ENCODE measurements around the gene KRTAP12-4.
"Not testable (repeated sequence)": the region's sequence is repeated elsewhere in the genome, so short reads cannot be mapped to it uniquely, and the experiment has no call there.

Gene KRTAP12-4

GRCh38 chr21:44697172-44697810 lies 42.8 kb upstream of the KRTAP12-4 start, which contains the start of gene KRTAP10-12:
KRTAP10-12 (plus strand) TSS chr21:44697172; CDS start chr21:44697202, 30 bp downstream.
- H3K9me3 ChIP-seq (ENCODE audit: insufficient read depth, low read depth, low read length), result peaks cover 14% of the 10 kb centered on the region
- H3K27me3 ChIP-seq (ENCODE audit: insufficient read depth, low read length); H3K36me3 ChIP-seq (ENCODE audit: insufficient read depth, low read length); H3K27ac ChIP-seq (ENCODE audit: low read depth, low read length); H3K4me3 ChIP-seq (ENCODE audit: low read length); H3K9ac ChIP-seq (ENCODE audit: low read depth, low read length): not testable (repeated sequence)
- peaks cover 27% of the 10 kb centered on the region for H3K4me1 ChIP-seq (ENCODE audit: insufficient read depth, low read length)
- 59% methylated on average over 20 of the region's 21 CpGs for WGBS

GRCh38 chr21:44696572-44696971 lies 42.1 kb upstream of the KRTAP12-4 start:
- no peak overlapping the region for H3K4me3 ChIP-seq (ENCODE audit: low read length)
- H3K27me3 ChIP-seq (ENCODE audit: insufficient read depth, low read length), result no peaks in the 10 kb centered on the region
- 70% methylated on average over 9 of the region's 10 CpGs for WGBS
- H3K4me1 ChIP-seq (ENCODE audit: insufficient read depth, low read length), result peaks cover 27% of the 10 kb centered on the region
- peaks cover 14% of the 10 kb centered on the region for H3K9me3 ChIP-seq (ENCODE audit: insufficient read depth, low read depth, low read length)
- H3K9ac ChIP-seq (ENCODE audit: low read depth, low read length), result no peak overlapping the region
- no peaks in the 10 kb centered on the region for H3K36me3 ChIP-seq (ENCODE audit: insufficient read depth, low read length)
- no peak overlapping the region for H3K27ac ChIP-seq (ENCODE audit: low read depth, low read length)

- Histone ChIP-seq H3K27me3 (ENCODE audit: insufficient read depth, low read length) (no peaks in the 10 kb centered on the region), H3K4me1 (ENCODE audit: insufficient read depth, low read length) (peaks cover 27% of the 10 kb centered on the region), H3K9me3 (ENCODE audit: insufficient read depth, low read depth, low read length) (peaks cover 14% of the 10 kb centered on the region), H3K36me3 (ENCODE audit: insufficient read depth, low read length) (no peaks in the 10 kb centered on the region), H3K27ac (ENCODE audit: low read depth, low read length) (no peak overlapping the region), H3K4me3 (ENCODE audit: low read length) (no peak overlapping the region), H3K9ac (ENCODE audit: low read depth, low read length) (no peak overlapping the region)
- 86% methylated on average over 8 of the region's 8 CpGs for WGBS
Observed at GRCh38 chr21:44695641-44696040, 41.2 kb upstream of the KRTAP12-4 start.

GRCh38 chr21:44695184-44695583 lies 40.7 kb upstream of the KRTAP12-4 start:
- H3K4me1 ChIP-seq (ENCODE audit: insufficient read depth, low read length), result peaks cover 27% of the 10 kb centered on the region
- WGBS, result 76% methylated on average over 8 of the region's 8 CpGs
- no peaks in the 10 kb centered on the region for H3K27me3 ChIP-seq (ENCODE audit: insufficient read depth, low read length)

GRCh38 chr21:44694776-44695175 lies 40.3 kb upstream of the KRTAP12-4 start:
- Histone ChIP-seq H3K27me3 (ENCODE audit: insufficient read depth, low read length) (no peaks in the 10 kb centered on the region), H3K27ac (ENCODE audit: low read depth, low read length) (no peak overlapping the region), H3K9me3 (ENCODE audit: insufficient read depth, low read depth, low read length) (peaks cover 14% of the 10 kb centered on the region), H3K4me3 (ENCODE audit: low read length) (no peak overlapping the region), H3K9ac (ENCODE audit: low read depth, low read length) (no peak overlapping the region), H3K36me3 (ENCODE audit: insufficient read depth, low read length) (no peaks in the 10 kb centered on the region), H3K4me1 (ENCODE audit: insufficient read depth, low read length) (peaks cover 25% of the 10 kb centered on the region)
- WGBS, result 80% methylated on average over 11 of the region's 11 CpGs

More at GRCh38 chr21:44695184-44695583, 40.7 kb upstream of the KRTAP12-4 start:
- H3K36me3 ChIP-seq (ENCODE audit: insufficient read depth, low read length), result no peaks in the 10 kb centered on the region
- peaks cover 14% of the 10 kb centered on the region for H3K9me3 ChIP-seq (ENCODE audit: insufficient read depth, low read depth, low read length)
- no peak overlapping the region for H3K4me3 ChIP-seq (ENCODE audit: low read length)
- no peak overlapping the region for H3K27ac ChIP-seq (ENCODE audit: low read depth, low read length)
- H3K9ac ChIP-seq (ENCODE audit: low read depth, low read length), result no peak overlapping the region

GRCh38 chr21:44692798-44693512 lies 38.5 kb upstream of the KRTAP12-4 start:
- H3K9ac ChIP-seq (ENCODE audit: low read depth, low read length), result no peak overlapping the region
- no peaks in the 10 kb centered on the region for H3K27me3 ChIP-seq (ENCODE audit: insufficient read depth, low read length)
- H3K4me3 ChIP-seq (ENCODE audit: low read length), result no peak overlapping the region
- H3K9me3 ChIP-seq (ENCODE audit: insufficient read depth, low read depth, low read length), result peaks cover 14% of the 10 kb centered on the region
- no peak overlapping the region for H3K27ac ChIP-seq (ENCODE audit: low read depth, low read length)
- WGBS, result 67% methylated on average over 2 of the region's 2 CpGs
- H3K4me1 ChIP-seq (ENCODE audit: insufficient read depth, low read length), result peaks cover 15% of the 10 kb centered on the region
- no peaks in the 10 kb centered on the region for H3K36me3 ChIP-seq (ENCODE audit: insufficient read depth, low read length)

GRCh38 chr21:44691686-44692085 lies 37.2 kb upstream of the KRTAP12-4 start:
- H3K4me1 ChIP-seq (ENCODE audit: insufficient read depth, low read length), result peaks cover 15% of the 10 kb centered on the region
- H3K27ac ChIP-seq (ENCODE audit: low read depth, low read length), result no peak overlapping the region
- H3K4me3 ChIP-seq (ENCODE audit: low read length), result no peak overlapping the region
- H3K9ac ChIP-seq (ENCODE audit: low read depth, low read length), result no peak overlapping the region
- H3K36me3 ChIP-seq (ENCODE audit: insufficient read depth, low read length), result no peaks in the 10 kb centered on the region
- H3K27me3 ChIP-seq (ENCODE audit: insufficient read depth, low read length), result no peaks in the 10 kb centered on the region
- peaks cover 14% of the 10 kb centered on the region for H3K9me3 ChIP-seq (ENCODE audit: insufficient read depth, low read depth, low read length)
- 85% methylated on average over 2 of the region's 2 CpGs for WGBS

- Histone ChIP-seq H3K9me3 (ENCODE audit: insufficient read depth, low read depth, low read length) (peaks cover 14% of the 10 kb centered on the region), H3K4me1 (ENCODE audit: insufficient read depth, low read length) (peaks cover 13% of the 10 kb centered on the region)
- not testable (repeated sequence) for H3K27ac ChIP-seq (ENCODE audit: low read depth, low read length); H3K36me3 ChIP-seq (ENCODE audit: insufficient read depth, low read length); H3K27me3 ChIP-seq (ENCODE audit: insufficient read depth, low read length); H3K9ac ChIP-seq (ENCODE audit: low read depth, low read length); H3K4me3 ChIP-seq (ENCODE audit: low read length)
- WGBS, result 95% methylated on average over 3 of the region's 3 CpGs
Observed at GRCh38 chr21:44689740-44690139, 35.3 kb upstream of the KRTAP12-4 start.

GRCh38 chr21:44687671-44688070 lies 33.2 kb upstream of the KRTAP12-4 start:
- Histone ChIP-seq H3K4me3 (ENCODE audit: low read length) (no peak overlapping the region), H3K27ac (ENCODE audit: low read depth, low read length) (no peak overlapping the region), H3K9me3 (ENCODE audit: insufficient read depth, low read depth, low read length) (peaks cover 2% of the 10 kb centered on the region), H3K4me1 (ENCODE audit: insufficient read depth, low read length) (peaks cover 13% of the 10 kb centered on the region), H3K36me3 (ENCODE audit: insufficient read depth, low read length) (no peaks in the 10 kb centered on the region), H3K9ac (ENCODE audit: low read depth, low read length) (no peak overlapping the region), H3K27me3 (ENCODE audit: insufficient read depth, low read length) (no peaks in the 10 kb centered on the region)
- WGBS, result 82% methylated on average over 10 of the region's 11 CpGs

GRCh38 chr21:44686843-44687561 lies 32.5 kb upstream of the KRTAP12-4 start:
- Histone ChIP-seq H3K9ac (ENCODE audit: low read depth, low read length) (no peak overlapping the region), H3K27ac (ENCODE audit: low read depth, low read length) (peak overlapping the region; percentile 54; the same call in 1 of the 2 replicates)

More at GRCh38 chr21:44686843-44687561, 32.5 kb upstream of the KRTAP12-4 start:
- Histone ChIP-seq H3K27me3 (ENCODE audit: insufficient read depth, low read length) (no peaks in the 10 kb centered on the region), H3K9me3 (ENCODE audit: insufficient read depth, low read depth, low read length) (no peaks in the 10 kb centered on the region), H3K36me3 (ENCODE audit: insufficient read depth, low read length) (no peaks in the 10 kb centered on the region), H3K4me3 (ENCODE audit: low read length) (no peak overlapping the region), H3K4me1 (ENCODE audit: insufficient read depth, low read length) (peaks cover 13% of the 10 kb centered on the region)
- 80% methylated on average over 25 of the region's 25 CpGs for WGBS

Data from HUES64 (cell line).